Inflammatory macrophage (primary cell): ENCODE measurements around the gene TMEM107.
A peak's percentile ranks its signal among the peaks of the same experiment; 100 is the strongest.

Experiments used
- DNase-seq, 2 donors: peaks; one replicate each; pipeline ENCODE4 v3.0.0-alpha.2; 2020 to 2022

The TMEM107 gene

GRCh38 chr17:8137645-8138373, 38.4 kb downstream of the TMEM107 start:
- no peak for DNase-seq

DNA sequence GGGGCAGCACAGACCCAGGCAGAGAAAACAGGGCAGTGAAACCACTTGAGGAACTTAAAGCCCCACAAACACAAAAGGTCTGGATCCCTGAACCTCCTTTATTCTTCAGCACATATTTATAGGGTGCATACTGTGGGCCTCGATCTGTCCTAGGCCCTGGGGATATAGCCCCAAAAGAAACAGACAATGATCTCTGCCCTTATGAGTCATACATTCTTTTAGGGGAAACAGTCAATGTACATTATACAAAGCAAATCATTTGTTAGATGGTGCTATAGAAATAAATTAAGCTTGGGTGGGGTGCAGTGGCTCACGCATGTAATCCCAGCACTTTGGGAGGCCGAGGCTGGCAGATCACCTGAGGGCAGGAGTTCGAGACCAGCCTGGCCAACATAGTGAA, 42.2 kb downstream of the TMEM107 start:
- DNase-seq, result no peak

- DNase-seq, result no peak
Measured at GRCh38 chr17:8133399-8133798, 42.8 kb downstream of the TMEM107 start.

GRCh38 chr17:8131844-8132441, 44.2 kb downstream of the TMEM107 start:
- no peak for DNase-seq

- DNase-seq, result no peak
Measured at GRCh38 chr17:8128125-8128784, 47.9 kb downstream of the TMEM107 start.

DNA sequence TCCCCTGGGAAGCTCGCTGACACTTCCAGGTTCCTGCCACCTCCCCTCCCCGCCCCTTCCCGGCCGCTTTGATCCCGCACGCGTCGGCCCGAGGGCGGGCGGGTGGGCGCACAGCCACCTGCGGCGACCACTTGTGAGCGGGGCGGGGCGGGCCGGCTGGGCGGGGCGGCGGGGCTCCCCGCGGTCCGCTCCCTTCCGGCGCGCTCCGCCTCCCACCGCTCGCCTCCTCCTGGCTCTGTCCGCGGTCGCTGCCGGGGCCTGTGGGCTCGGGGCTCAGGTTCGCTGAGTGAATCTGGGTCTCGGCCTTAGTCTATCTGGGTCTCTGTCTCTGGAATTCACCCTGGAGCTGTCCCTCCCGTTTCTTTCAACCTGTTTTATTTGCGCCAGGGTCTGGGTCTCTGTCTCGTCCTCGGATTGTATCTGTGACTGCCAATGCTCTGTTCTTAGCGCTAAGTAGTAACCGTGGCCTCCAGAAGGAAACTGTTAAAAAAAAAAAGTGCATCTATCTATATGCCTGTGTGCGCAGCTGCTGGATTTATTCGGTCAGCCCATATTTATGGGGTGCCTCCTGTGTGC, 49.6 kb downstream of the TMEM107 start:
- DNase-seq, result no peak

DNA sequence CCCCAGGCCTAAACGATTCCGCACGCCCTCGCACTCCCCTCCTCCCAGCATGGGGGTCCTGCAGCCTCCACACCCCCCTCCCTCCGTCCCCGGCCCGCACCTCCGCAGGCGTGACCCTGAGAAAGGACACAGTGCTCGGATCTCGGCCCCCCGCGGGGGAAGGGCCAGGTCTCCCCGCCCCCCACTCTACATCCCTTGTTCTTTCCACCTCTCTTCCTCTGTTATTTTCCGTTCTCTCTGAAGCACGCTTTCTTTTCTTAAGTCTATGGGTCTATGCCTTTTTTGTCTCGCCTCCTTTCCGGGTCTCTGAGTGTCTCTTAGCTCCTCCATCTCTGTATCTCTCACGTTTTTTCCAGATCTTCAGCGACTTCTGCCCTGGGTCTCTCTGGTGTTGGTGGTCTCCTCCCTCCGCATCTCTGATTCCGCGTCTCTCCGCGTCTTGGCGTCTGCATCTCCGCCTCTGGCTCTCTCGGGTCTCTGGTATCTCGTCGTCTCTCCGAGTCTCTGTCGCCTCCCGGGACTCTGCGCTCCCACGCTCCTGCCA, 50.2 kb downstream of the TMEM107 start:
- no peak for DNase-seq

DNA sequence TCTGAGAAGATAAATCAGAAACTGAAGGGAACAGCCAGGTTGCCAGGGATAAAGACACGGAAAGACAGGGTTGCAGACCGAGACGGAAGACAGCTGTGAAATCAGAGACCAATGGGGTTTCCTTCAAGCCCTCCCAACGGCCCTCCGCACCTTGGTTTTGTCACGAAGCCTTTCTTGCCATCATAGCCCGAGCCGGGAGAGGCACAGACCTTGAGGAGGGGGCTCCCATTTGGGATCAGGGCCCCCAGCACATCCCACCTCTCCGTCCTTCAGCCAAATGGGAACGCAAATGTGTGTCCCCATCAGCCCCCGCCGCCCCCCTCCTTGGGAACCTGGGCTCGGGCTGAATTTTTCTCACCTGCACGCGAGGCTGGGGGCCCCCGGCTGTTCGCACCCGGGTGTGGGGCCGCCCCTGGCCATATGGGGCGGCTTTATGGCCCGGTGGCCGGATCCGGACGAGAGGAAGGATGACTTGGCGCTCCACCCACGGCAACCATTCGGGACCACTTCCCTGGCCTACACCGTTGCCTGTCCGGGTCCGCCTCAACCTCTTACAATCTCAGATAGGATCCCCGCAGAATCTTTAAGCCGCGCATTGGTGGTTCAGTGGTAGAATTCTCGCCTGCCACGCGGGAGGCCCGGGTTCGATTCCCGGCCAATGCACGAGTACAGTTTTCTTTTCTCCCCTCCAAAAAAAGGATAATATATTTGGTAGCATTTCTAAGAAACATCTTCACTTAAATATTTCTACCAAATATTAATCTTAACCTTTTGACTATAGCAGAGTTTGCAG, 50.8 kb downstream of the TMEM107 start:
- peak; percentile 71 to 74 for DNase-seq

- DNase-seq, result no peak
Measured at GRCh38 chr17:8124350-8125153, 51.6 kb downstream of the TMEM107 start.

DNA sequence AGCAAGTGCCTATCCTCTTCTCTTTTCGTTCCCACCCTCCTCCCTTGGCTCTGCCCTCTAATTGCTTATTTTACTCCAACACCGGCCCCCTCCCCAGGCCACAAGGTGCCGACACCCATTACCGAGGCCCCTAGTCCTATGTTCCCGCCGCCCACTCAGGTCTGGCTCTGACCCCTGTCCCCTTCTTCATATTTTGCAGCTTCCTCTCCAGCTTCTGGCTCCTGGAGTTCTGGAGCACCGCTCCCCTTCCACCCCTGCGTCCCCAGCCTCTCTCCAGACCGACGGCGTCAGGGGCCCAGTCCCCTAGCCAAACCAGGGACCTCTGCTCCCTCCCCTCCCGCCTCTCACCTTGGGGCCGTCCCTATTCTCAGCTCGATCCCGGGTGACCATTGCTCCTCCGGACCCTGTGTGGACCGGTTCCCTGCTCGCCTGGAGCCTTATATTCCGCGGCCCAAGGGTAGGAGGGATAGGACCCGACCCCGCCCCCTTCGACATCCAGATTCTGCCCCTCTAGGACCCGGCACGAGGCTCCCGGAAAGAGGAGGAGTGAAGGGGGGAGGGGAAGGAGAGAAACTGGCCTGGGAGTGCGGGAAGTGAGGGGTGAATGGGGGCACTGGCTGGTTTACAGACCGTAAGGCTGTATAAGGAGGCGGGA, 52.4 kb downstream of the TMEM107 start, which contains the start of gene HES7:
TSS of gene HES7 (minus strand) at position 412 of the 655 bp plus-strand sequence. CDS start at position 390, 22 bp downstream.
- DNase-seq, result no peak

DNA sequence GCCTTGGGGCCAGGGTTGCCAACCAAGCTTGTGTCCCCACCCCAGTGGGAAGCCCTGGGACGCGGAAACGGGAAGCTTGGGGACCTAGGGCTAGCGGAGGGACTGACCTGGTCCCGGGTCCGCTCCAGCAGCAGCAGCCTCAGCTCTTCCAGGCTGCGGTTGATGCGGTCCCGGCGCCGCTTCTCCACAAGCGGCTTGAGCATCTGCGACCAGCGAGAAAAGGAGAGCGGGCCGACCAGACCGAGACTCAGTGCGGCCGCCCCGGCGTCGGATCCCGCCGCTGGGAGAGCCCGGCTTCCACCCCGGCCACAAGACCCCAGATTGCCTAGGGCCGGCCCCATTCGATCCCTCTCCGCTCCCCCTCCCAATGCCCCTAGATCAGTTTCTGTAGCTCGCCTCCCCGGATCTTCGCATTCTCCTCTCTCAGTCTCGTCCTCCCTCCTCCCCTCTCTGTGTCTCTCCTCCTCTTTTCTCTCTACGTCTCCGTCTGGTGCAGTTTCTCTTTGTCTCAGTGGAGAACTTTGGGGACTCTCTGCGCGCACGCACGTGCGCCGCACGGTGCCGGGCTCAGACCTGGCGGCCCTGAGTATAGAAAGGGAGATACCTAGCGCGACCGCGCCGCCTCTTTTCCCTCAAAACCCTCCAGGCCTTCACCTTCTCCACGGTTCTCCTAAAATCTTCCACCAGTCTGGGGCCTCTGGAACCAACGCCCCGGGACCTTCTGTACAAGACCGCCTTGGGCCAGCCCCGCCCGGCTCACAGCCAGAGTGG, 53.1 kb downstream of the TMEM107 start:
- DNase-seq, result no peak
